ENCODE measurements around the gene EPG5. TPM values are rescaled to one million over a fixed set of nuclear protein-coding genes. Genes with fewer than 3 reads are reported as not detected.

EPG5 gene
- total RNA-seq, 1 experiment from 2014 or later, result 16.1 TPM

GRCh38 chr18:45945669-45946068 is 21.5 kb downstream of the EPG5 start:
- H3K27me3 Mint-ChIP-seq (ENCODE audit: low read depth), result no peaks in the 10 kb centered on the region

More at GRCh38 chr18:45945669-45946068, 21.5 kb downstream of the EPG5 start:
- Mint-ChIP-seq H3K4me1 (no peaks in the 10 kb centered on the region), H3K27ac (no peak overlapping the region), H3K9me3 (no peaks in the 10 kb centered on the region), H3K36me3 (ENCODE audit: insufficient read depth in 1 of 3, low read depth in 3 of 3) (peaks cover 10 to 71% (median 68%) of the 10 kb centered on the region in 3 experiments; a peak in 5 of 7 replicates), H3K4me3 (no peak overlapping the region)
- H3K23ac ChIP-seq (ENCODE audit: insufficient read length, low read depth, low read length), result no peak overlapping the region
- TF ChIP-seq CTCF (conservative IDR thresholded peaks at IDR 0.05), result no peak
- H3K27ac ChIP-seq (ENCODE audit: insufficient read length, low read depth, low read length), result no peak overlapping the region
- no peak overlapping the region for H2BK20ac ChIP-seq (ENCODE audit: low read depth, low read length, poor library complexity, severe bottlenecking)
- no peak overlapping the region for H2BK5ac ChIP-seq (ENCODE audit: insufficient read length, low read length)
- no peak overlapping the region for H3T11ph ChIP-seq (ENCODE audit: low read length)
- no peaks in the 10 kb centered on the region for H3K9me3 ChIP-seq (ENCODE audit: control insufficient read depth, low read depth, low read length)
- no peak overlapping the region for H3K4ac ChIP-seq (ENCODE audit: low read depth, low read length)
- H3K79me1 ChIP-seq (ENCODE audit: insufficient read depth, low read depth, low read length, poor library complexity, severe bottlenecking), result no peaks in the 10 kb centered on the region
- H2AK5ac ChIP-seq (ENCODE audit: insufficient read length, low read length), result no peak overlapping the region
- no peak for DNase-seq
- no peak overlapping the region for H4K91ac ChIP-seq (ENCODE audit: insufficient read length, low read depth, low read length)
- no peaks in the 10 kb centered on the region for H3K23me2 ChIP-seq (ENCODE audit: insufficient read length, low read depth, low read length, poor library complexity, severe bottlenecking)
- no peaks in the 10 kb centered on the region for H4K20me1 ChIP-seq (ENCODE audit: control insufficient read depth, insufficient read depth, insufficient read length)
- no peak overlapping the region for H3K56ac ChIP-seq (ENCODE audit: insufficient read length, low read depth, low read length)
- no CpG with 5 or more reads among the region's 5 CpGs for WGBS (ENCODE audit: extremely low coverage, insufficient read length, low lambda C conversion rate)
- no peaks in the 10 kb centered on the region for H3K27me3 ChIP-seq (ENCODE audit: insufficient read depth, low read length)
- no peak overlapping the region for H4K5ac ChIP-seq (ENCODE audit: insufficient read length, low read depth, low read length)
- no peak overlapping the region for H3K9ac ChIP-seq (ENCODE audit: extremely low read depth, insufficient read length, low read length)
- no peak overlapping the region for H3K18ac ChIP-seq (ENCODE audit: insufficient read length, low read depth, low read length)
- H4K8ac ChIP-seq (replicated peaks; ENCODE audit: insufficient read length, low read depth, low read length), result no peak overlapping the region
- no peaks in the 10 kb centered on the region for H3K79me2 ChIP-seq (ENCODE audit: insufficient read depth, low read length)
- H3K14ac ChIP-seq (ENCODE audit: insufficient read depth, low read length), result no peak overlapping the region
- no peak overlapping the region for H2BK15ac ChIP-seq (ENCODE audit: low read depth, low read length)
- H3K4me2 ChIP-seq (ENCODE audit: insufficient read depth, insufficient read length, low read length), result no peak overlapping the region
- no peaks in the 10 kb centered on the region for H3K4me1 ChIP-seq (ENCODE audit: insufficient read depth, low read length)
- no peak overlapping the region for H2BK12ac ChIP-seq (ENCODE audit: insufficient read length, low read depth, low read length)
- no peak overlapping the region for H2BK120ac ChIP-seq (ENCODE audit: low read depth, low read length, poor library complexity, severe bottlenecking)
- H2AFZ ChIP-seq (ENCODE audit: low read length), result no peak overlapping the region
